ENCODE results near the gene CAMK2A.

GRCh38 chr5:150195736-150196485, 93.7 kb downstream of the CAMK2A start:
- TF ChIP-seq CTCF (IDR thresholded peaks at IDR 0.05) (no peak), POLR2A (IDR thresholded peaks at IDR 0.05) (no peak), POLR2AphosphoS5 (IDR thresholded peaks at IDR 0.05) (no peak)

All from upper lobe of left lung (tissue), 4 donors.